ENCODE data around the gene HOGA1. TPM values are rescaled to one million over a fixed set of nuclear protein-coding genes. Genes with fewer than 3 reads are reported as not detected.

The HOGA1 gene
- total and polyA plus RNA-seq, 2 of the 13 experiments (the other 11 are each of a cell fraction or from before 2014, with no cell fraction given): 7.6 to 19.5 TPM

DNA sequence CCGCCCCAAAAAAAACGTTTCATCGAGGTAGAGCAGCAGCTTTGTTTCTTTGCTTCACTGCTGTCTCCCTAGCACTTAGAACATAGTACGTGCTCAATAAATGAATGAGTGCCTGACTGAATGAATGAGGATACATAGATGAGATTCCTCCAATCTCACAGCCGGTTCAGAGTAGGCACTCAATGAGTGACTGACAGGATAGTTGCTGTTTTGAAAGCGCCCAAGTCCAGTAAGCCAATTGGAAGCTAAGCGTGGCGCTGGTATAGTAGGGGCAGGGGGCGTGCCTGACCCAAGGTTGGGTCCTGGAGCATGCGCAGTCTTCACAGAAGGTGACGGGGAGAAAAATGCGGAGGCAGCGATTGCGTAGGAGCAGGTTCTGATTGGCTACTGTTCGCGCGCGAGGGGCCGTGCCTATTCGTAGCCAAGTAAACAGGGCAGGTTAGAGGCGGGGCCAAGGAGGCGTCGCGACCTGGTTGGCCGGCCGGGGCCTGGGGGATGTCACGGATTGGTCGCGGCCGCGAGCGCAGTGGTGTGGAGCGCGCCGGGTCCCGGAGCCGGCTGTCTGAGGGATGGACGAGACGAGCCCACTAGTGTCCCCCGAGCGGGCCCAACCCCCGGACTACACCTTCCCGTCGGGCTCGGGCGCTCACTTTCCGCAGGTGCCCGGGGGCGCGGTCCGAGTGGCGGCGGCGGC is 56.1 kb downstream of the HOGA1 start, which contains the start of gene PI4K2A (continued):
- TF ChIP-seq, protein P1, sequence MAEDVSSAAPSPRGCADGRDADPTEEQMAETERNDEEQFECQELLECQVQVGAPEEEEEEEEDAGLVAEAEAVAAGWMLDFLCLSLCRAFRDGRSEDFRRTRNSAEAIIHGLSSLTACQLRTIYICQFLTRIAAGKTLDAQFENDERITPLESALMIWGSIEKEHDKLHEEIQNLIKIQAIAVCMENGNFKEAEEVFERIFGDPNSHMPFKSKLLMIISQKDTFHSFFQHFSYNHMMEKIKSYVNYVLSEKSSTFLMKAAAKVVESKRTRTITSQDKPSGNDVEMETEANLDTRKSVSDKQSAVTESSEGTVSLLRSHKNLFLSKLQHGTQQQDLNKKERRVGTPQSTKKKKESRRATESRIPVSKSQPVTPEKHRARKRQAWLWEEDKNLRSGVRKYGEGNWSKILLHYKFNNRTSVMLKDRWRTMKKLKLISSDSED (CRISPR knock-in tag; IDR thresholded peaks at IDR 0.05): no peak
- no peak for TF ChIP-seq NFIC (IDR thresholded peaks at IDR 0.05; ENCODE audit: low read length)
- TF ChIP-seq ZNF431 (CRISPR knock-in tag; IDR thresholded peaks at IDR 0.05; ENCODE audit: borderline replicate concordance, low read depth): no peak
- TF ChIP-seq ZSCAN12 (CRISPR knock-in tag; IDR thresholded peaks at IDR 0.05): no peak
- TF ChIP-seq, protein P2, sequence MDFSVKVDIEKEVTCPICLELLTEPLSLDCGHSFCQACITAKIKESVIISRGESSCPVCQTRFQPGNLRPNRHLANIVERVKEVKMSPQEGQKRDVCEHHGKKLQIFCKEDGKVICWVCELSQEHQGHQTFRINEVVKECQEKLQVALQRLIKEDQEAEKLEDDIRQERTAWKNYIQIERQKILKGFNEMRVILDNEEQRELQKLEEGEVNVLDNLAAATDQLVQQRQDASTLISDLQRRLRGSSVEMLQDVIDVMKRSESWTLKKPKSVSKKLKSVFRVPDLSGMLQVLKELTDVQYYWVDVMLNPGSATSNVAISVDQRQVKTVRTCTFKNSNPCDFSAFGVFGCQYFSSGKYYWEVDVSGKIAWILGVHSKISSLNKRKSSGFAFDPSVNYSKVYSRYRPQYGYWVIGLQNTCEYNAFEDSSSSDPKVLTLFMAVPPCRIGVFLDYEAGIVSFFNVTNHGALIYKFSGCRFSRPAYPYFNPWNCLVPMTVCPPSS (IDR thresholded peaks at IDR 0.05): no peak
- no peak for TF ChIP-seq SMC3 (IDR thresholded peaks at IDR 0.05; ENCODE audit: low read length)
- TF ChIP-seq, protein P3, sequence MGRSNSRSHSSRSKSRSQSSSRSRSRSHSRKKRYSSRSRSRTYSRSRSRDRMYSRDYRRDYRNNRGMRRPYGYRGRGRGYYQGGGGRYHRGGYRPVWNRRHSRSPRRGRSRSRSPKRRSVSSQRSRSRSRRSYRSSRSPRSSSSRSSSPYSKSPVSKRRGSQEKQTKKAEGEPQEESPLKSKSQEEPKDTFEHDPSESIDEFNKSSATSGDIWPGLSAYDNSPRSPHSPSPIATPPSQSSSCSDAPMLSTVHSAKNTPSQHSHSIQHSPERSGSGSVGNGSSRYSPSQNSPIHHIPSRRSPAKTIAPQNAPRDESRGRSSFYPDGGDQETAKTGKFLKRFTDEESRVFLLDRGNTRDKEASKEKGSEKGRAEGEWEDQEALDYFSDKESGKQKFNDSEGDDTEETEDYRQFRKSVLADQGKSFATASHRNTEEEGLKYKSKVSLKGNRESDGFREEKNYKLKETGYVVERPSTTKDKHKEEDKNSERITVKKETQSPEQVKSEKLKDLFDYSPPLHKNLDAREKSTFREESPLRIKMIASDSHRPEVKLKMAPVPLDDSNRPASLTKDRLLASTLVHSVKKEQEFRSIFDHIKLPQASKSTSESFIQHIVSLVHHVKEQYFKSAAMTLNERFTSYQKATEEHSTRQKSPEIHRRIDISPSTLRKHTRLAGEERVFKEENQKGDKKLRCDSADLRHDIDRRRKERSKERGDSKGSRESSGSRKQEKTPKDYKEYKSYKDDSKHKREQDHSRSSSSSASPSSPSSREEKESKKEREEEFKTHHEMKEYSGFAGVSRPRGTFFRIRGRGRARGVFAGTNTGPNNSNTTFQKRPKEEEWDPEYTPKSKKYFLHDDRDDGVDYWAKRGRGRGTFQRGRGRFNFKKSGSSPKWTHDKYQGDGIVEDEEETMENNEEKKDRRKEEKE (IDR thresholded peaks at IDR 0.05): no peak
- TF ChIP-seq HNRNPUL1 (IDR thresholded peaks at IDR 0.05; ENCODE audit: low read depth, low read length): no peak
- no peak for TF ChIP-seq YEATS4 (CRISPR knock-in tag; IDR thresholded peaks at IDR 0.05; ENCODE audit: borderline replicate concordance)
- TF ChIP-seq ZNF660 (CRISPR knock-in tag; IDR thresholded peaks at IDR 0.05; ENCODE audit: borderline replicate concordance, low read depth): no peak
- TF ChIP-seq FIP1L1 (IDR thresholded peaks at IDR 0.05; ENCODE audit: borderline replicate concordance, insufficient read depth, low read depth, low read length): no peak
- TF ChIP-seq RBM22 (optimal IDR thresholded peaks at IDR 0.05; ENCODE audit: low read length): no peak
- TF ChIP-seq NFIB (CRISPR knock-in tag; IDR thresholded peaks at IDR 0.05; ENCODE audit: borderline replicate concordance): no peak
- TF ChIP-seq ZNF20 (CRISPR knock-in tag; IDR thresholded peaks at IDR 0.05): no peak
- TF ChIP-seq NFATC3 (CRISPR knock-in tag; IDR thresholded peaks at IDR 0.05): no peak
- no peak for TF ChIP-seq THYN1 (CRISPR knock-in tag; IDR thresholded peaks at IDR 0.05; ENCODE audit: borderline replicate concordance, low read depth)
- TF ChIP-seq JARID2 (CRISPR knock-in tag; IDR thresholded peaks at IDR 0.05; ENCODE audit: insufficient replicate concordance): no peak
- TF ChIP-seq CHCHD3 (CRISPR knock-in tag; IDR thresholded peaks at IDR 0.05): no peak
- peak; percentile 94 for TF ChIP-seq FOXA3 (CRISPR knock-in tag; IDR thresholded peaks at IDR 0.05)
- TF ChIP-seq NR3C1 (CRISPR knock-in tag; IDR thresholded peaks at IDR 0.05): no peak
- TF ChIP-seq ISX (CRISPR knock-in tag; conservative IDR thresholded peaks at IDR 0.05): no peak
- TF ChIP-seq SNRNP70 (IDR thresholded peaks at IDR 0.05; ENCODE audit: low read depth, low read length): no peak
- 0 out of 2 replicates have a peak, but pooled peaks have one; percentile 4 for TF ChIP-seq DMAP1 (CRISPR knock-in tag; IDR thresholded peaks at IDR 0.05)
- TF ChIP-seq ZNF720 (CRISPR knock-in tag; IDR thresholded peaks at IDR 0.05): no peak
- no peak for TF ChIP-seq TAF15 (IDR thresholded peaks at IDR 0.05; ENCODE audit: low read depth, low read length, poor library complexity, severe bottlenecking)
- TF ChIP-seq TEAD2 (CRISPR knock-in tag; IDR thresholded peaks at IDR 0.05): no peak
- no peak for TF ChIP-seq TSC22D2 (CRISPR knock-in tag; IDR thresholded peaks at IDR 0.05; ENCODE audit: borderline replicate concordance)
- TF ChIP-seq SALL2 (CRISPR knock-in tag; IDR thresholded peaks at IDR 0.05): no peak

All from HepG2 (cell line).